GM23338 (cell line): ENCODE measurements around the gene ASB11. TPM values are rescaled to one million over a fixed set of nuclear protein-coding genes. Genes with fewer than 3 reads are reported as not detected.

ENCODE experiments used
- ATAC-seq: fragments of 200-7000 bp; cut with Tn5 transposase; 3 replicates; pipeline ENCODE4 v1.9.1; 2020
- DNase-seq: peaks from one replicate; pipeline ENCODE4 v3.0.0-alpha.2; 2015; ENCODE audit warnings: low spot score
- H2AFZ ChIP-seq: fragments of 200-600 bp; sonication (generic); 2 replicates; pipeline ENCODE4 v1.8.0; 2016; ENCODE audit warnings: antibody characterized with exemption, mild to moderate bottlenecking, moderate library complexity
- H3F3A ChIP-seq: fragments of 200-600 bp; sonication (generic); replicated peaks from 2 replicates; pipeline ENCODE4 v1.8.0; 2017; ENCODE audit warnings: antibody characterized with exemption, mixed run types, low read depth
- H3K27ac ChIP-seq: fragments of 200-600 bp; sonication (generic); 2 replicates; pipeline ENCODE4 v1.6.1; 2016; ENCODE audit warnings: low read depth
- H3K27me3 ChIP-seq: fragments of 200-600 bp; sonication (generic); 2 replicates; pipeline ENCODE4 v1.8.0; 2016; ENCODE audit warnings: mild to moderate bottlenecking, mixed run types, moderate library complexity; ENCODE audit not compliant: insufficient read depth
- H3K36me3 ChIP-seq: fragments of 200-600 bp; sonication (generic); 2 replicates; pipeline ENCODE4 v1.8.0; 2016; ENCODE audit warnings: mild to moderate bottlenecking; ENCODE audit not compliant: insufficient read depth
- H3K4me1 ChIP-seq: fragments of 200-600 bp; sonication (generic); 2 replicates; pipeline ENCODE4 v1.8.0; 2016; ENCODE audit warnings: mild to moderate bottlenecking, moderate library complexity; ENCODE audit not compliant: insufficient read depth
- H3K4me2 ChIP-seq: fragments of 200-600 bp; sonication (generic); 2 replicates; pipeline ENCODE4 v1.7.1; 2017; ENCODE audit warnings: mixed run types
- H3K4me3 ChIP-seq: fragments of 200-600 bp; sonication (generic); 2 replicates; pipeline ENCODE4 v1.6.1; 2016; ENCODE audit warnings: mixed run types
- H3K79me2 ChIP-seq: fragments of 200-600 bp; sonication (generic); replicated peaks from 2 replicates; pipeline ENCODE4 v1.8.0; 2017; ENCODE audit warnings: mild to moderate bottlenecking; ENCODE audit not compliant: insufficient read depth
- H3K9me2 ChIP-seq: fragments of 200-600 bp; sonication (generic); 2 replicates; pipeline ENCODE4 v1.8.0; 2017; ENCODE audit not compliant: insufficient read depth
- H4K20me1 ChIP-seq: fragments of 200-600 bp; sonication (generic); replicated peaks from 2 replicates; pipeline ENCODE4 v1.8.0; 2017; ENCODE audit warnings: mild to moderate bottlenecking; ENCODE audit not compliant: insufficient read depth
- H3K27ac Mint-ChIP-seq: 2 replicates; pipeline ENCODE4 v1.8.0; 2020; ENCODE audit warnings: inconsistent platforms, mild to moderate bottlenecking, moderate library complexity, mixed read lengths
- H3K27me3 Mint-ChIP-seq: 3 replicates; pipeline ENCODE4 v1.8.0; 2022; ENCODE audit warnings: low read depth, mild to moderate bottlenecking, moderate library complexity, mixed read lengths, inconsistent platforms; ENCODE audit not compliant: insufficient read depth, poor library complexity
- H3K36me3 Mint-ChIP-seq: 3 replicates; pipeline ENCODE4 v1.8.0; 2021; ENCODE audit warnings: low read depth, mild to moderate bottlenecking, inconsistent platforms, moderate library complexity, mixed read lengths
- H3K4me1 Mint-ChIP-seq: 3 replicates; pipeline ENCODE4 v1.8.0; 2020; ENCODE audit warnings: mild to moderate bottlenecking, inconsistent platforms, mixed read lengths
- H3K4me3 Mint-ChIP-seq: 3 replicates; pipeline ENCODE4 v1.8.0; 2021; ENCODE audit warnings: moderate library complexity, mild to moderate bottlenecking, inconsistent platforms, mixed read lengths
- H3K9me3 Mint-ChIP-seq: 3 replicates; pipeline ENCODE4 v1.8.0; 2020; ENCODE audit warnings: moderate library complexity, mild to moderate bottlenecking, inconsistent platforms, mixed read lengths
- JUNB ChIP-seq: IDR thresholded peaks from one replicate; pipeline ENCODE4 v1.6.1; 2016; ENCODE audit warnings: antibody characterized with exemption; ENCODE audit not compliant: unreplicated experiment
- REST ChIP-seq: IDR thresholded peaks from one replicate; pipeline ENCODE4 v1.6.1; 2018; ENCODE audit warnings: antibody characterized with exemption; ENCODE audit not compliant: unreplicated experiment
- STAT1 ChIP-seq: IDR thresholded peaks from one replicate; pipeline ENCODE4 v1.6.1; 2016; ENCODE audit warnings: antibody characterized with exemption; ENCODE audit not compliant: unreplicated experiment
- ZNF114 ChIP-seq: fragments of 250-450 bp; sonication (Bioruptor Pico); IDR thresholded peaks from 2 replicates; pipeline ENCODE4 v1.5.0; 2020; ENCODE audit warnings: mild to moderate bottlenecking, moderate library complexity
- ZNF331 ChIP-seq: fragments of 250-450 bp; sonication (Bioruptor Pico); IDR thresholded peaks from 2 replicates; pipeline ENCODE4 v1.5.0; 2020; ENCODE audit warnings: low read depth, mild to moderate bottlenecking, moderate library complexity
- ZNF462 ChIP-seq: fragments of 250-450 bp; sonication (Bioruptor Pico); IDR thresholded peaks from 2 replicates; pipeline ENCODE4 v1.5.0; 2020; ENCODE audit warnings: mild to moderate bottlenecking, moderate library complexity
- polyA plus RNA-seq: library from polyadenylated mRNA; unstranded; fragments of >200 nt; fragmentation: Nextera tagmentation; extraction: Ambion mirVana; gene quantifications from 2 replicates; pipeline ENCODE4 v1.2.1, GENCODE V29; 2016
- total RNA-seq: library from RNA; depleted of rRNA; stranded (reverse); fragments of >200 nt; shearing (Covaris generic); gene quantifications from 2 replicates; pipeline ENCODE4 v1.2.3, GENCODE V29; 2014

The ASB11 gene
- total and polyA plus RNA-seq, 2 experiments from 2014 or later, result not detected

- TF ChIP-seq ZNF462 (CRISPR knock-in tag) (no peak), REST (no peak)
Observed at GRCh38 chrX:15322072-15322471, 6.6 kb upstream of the ASB11 start (continued).

- Histone ChIP-seq H3K36me3 (no peaks in the 10 kb centered on the region), H3K27ac (no peak overlapping the region), H3K4me3 (no peak overlapping the region), H3K9me2 (no peaks in the 10 kb centered on the region), H3K4me2 (no peak overlapping the region), H4K20me1 (no peaks in the 10 kb centered on the region), H2AFZ (no peak overlapping the region), H3K4me1 (no peaks in the 10 kb centered on the region), H3K27me3 (no peaks in the 10 kb centered on the region), H3F3A (no peaks in the 10 kb centered on the region), H3K79me2 (no peaks in the 10 kb centered on the region)
- Mint-ChIP-seq H3K27ac (no peak overlapping the region), H3K4me3 (no peak overlapping the region), H3K27me3 (no peaks in the 10 kb centered on the region), H3K9me3 (no peaks in the 10 kb centered on the region), H3K4me1 (no peaks in the 10 kb centered on the region), H3K36me3 (peaks cover 16% of the 10 kb centered on the region; the same call in 2 of the 3 replicates)
- ATAC-seq, result no peak
- DNase-seq, result no peak
- TF ChIP-seq JUNB (no peak), ZNF331 (CRISPR knock-in tag) (no peak), ZNF114 (no peak), STAT1 (no peak), ZNF462 (CRISPR knock-in tag) (no peak)
Observed at GRCh38 chrX:15321447-15321846, 6.0 kb upstream of the ASB11 start.
